HepG2 (cell line): Measurements from ENCODE around the gene PHACTR3. TPM values are rescaled to one million over a fixed set of nuclear protein-coding genes. Genes with fewer than 3 reads are reported as not detected.

ENCODE experiments used
- ATAC-seq: fragments of 200-7000 bp; cut with Tn5 transposase; 3 replicates; pipeline ENCODE4 v1.9.1; 2020; ENCODE audit warnings: mild to moderate bottlenecking, moderate library complexity
- BruUV-seq: library from RNA; stranded (reverse); fragments of 400-500 nt; replicated peaks from 2 replicates; lab custom pipeline; 2021; lab: Mats Ljungman, UMichigan
- CTCF ChIA-PET: fragments of 300-600 bp; formaldehyde crosslinking; extraction: SDS; loops from one replicate; lab custom pipeline; 2021; ENCODE audit warnings: low total read pairs, inconsistent platforms, low intra/inter-chr PET ratio; lab: Yijun Ruan, JAX
- POLR2A ChIA-PET: fragments of 350-600 bp; sonication (Branson Sonifier 250); formaldehyde crosslinking; loops from one replicate; lab custom pipeline; 2020; ENCODE audit warnings: antibody characterized with exemption, inconsistent platforms; lab: Yijun Ruan, JAX
- DNase-seq: peaks from one replicate; pipeline ENCODE4 v3.0.0-alpha.2; 2015; ENCODE audit warnings: low spot score
- FAIRE-seq: peaks from 3 replicates; lab custom pipeline; 2011; peaks lifted over from hg19 to GRCh38; lab: Jason Lieb, UNC
- H2AFZ ChIP-seq: one replicate; pipeline ENCODE4 v1.6.1; 2011; ENCODE audit warnings: low read length, inconsistent platforms
- H3K27ac ChIP-seq: fragments of 300-600 bp; 3 replicates; pipeline ENCODE4 v1.8.0; 2011; ENCODE audit warnings: mixed run types, mild to moderate bottlenecking, mixed read lengths, low read length, inconsistent platforms; ENCODE audit not compliant: insufficient read depth; ENCODE audit errors: extremely low read length
- H3K27me3 ChIP-seq, 2 experiments: fragments of 200-600 bp in 1 of 2; 2 replicates in 1 of 2; 3 replicates in 1 of 2; pipeline versions ENCODE4 v1.6.0 to v1.8.0; 2011; ENCODE audit warnings: low read length in 2 of 2, mild to moderate bottlenecking in 2 of 2, moderate library complexity in 2 of 2, inconsistent platforms in 1 of 2; ENCODE audit not compliant: insufficient read depth in 2 of 2, control insufficient read depth in 1 of 2
- H3K36me3 ChIP-seq, 2 experiments: fragments of 200-600 bp in 1 of 2; replicated peaks in 1 of 2; 2 replicates in 1 of 2; 3 replicates in 1 of 2; pipeline versions ENCODE4 v1.5.1 to v1.8.0; 2011; ENCODE audit warnings: low read length in 2 of 2, inconsistent platforms in 1 of 2; ENCODE audit not compliant: insufficient read depth in 2 of 2, control insufficient read depth in 1 of 2
- H3K4me1 ChIP-seq: 2 replicates; pipeline ENCODE4 v1.5.1; 2012; ENCODE audit warnings: low read length, inconsistent platforms; ENCODE audit not compliant: insufficient read depth
- H3K4me2 ChIP-seq: 2 replicates; pipeline ENCODE4 v1.6.0; 2011; ENCODE audit warnings: low read depth, low read length, inconsistent platforms
- H3K4me3 ChIP-seq, 3 experiments: fragments of 200-600 bp in 1 of 3; sonication (generic), shearing (Covaris generic) in 1 of 3; replicated peaks in 1 of 3; 2 replicates each; pipeline ENCODE4 v1.5.1; 2011 to 2016; ENCODE audit warnings: low read length in 3 of 3, inconsistent platforms in 2 of 3, low read depth in 2 of 3, mild to moderate bottlenecking in 2 of 3, control low read depth in 1 of 3, mixed read lengths in 1 of 3; ENCODE audit not compliant: insufficient read depth in 1 of 3
- H3K79me2 ChIP-seq: one replicate; pipeline ENCODE4 v1.6.1; 2011; ENCODE audit warnings: low read length, inconsistent platforms; ENCODE audit not compliant: insufficient read depth
- H3K9ac ChIP-seq: 2 replicates; pipeline ENCODE4 v1.6.0; 2011; ENCODE audit warnings: mild to moderate bottlenecking, low read depth, low read length, inconsistent platforms; ENCODE audit not compliant: insufficient read depth
- H3K9me3 ChIP-seq: 2 replicates; pipeline ENCODE4 v1.5.1; 2012; ENCODE audit warnings: mild to moderate bottlenecking, low read length
- H4K20me1 ChIP-seq: 2 replicates; pipeline ENCODE4 v1.6.0; 2011; ENCODE audit warnings: inconsistent platforms, mild to moderate bottlenecking, low read length, moderate library complexity; ENCODE audit not compliant: insufficient read depth
- SKIL ChIP-seq: sonication (generic); formaldehyde crosslinking; IDR thresholded peaks from 2 replicates; pipeline ENCODE4 v1.8.0; 2022; ENCODE audit warnings: missing genetic modification reagents, mild to moderate bottlenecking, moderate library complexity, borderline replicate concordance
- ZNF317 ChIP-seq: sonication (generic); formaldehyde crosslinking; IDR thresholded peaks from 2 replicates; pipeline ENCODE4 v1.5.0; 2020; ENCODE audit warnings: mild to moderate bottlenecking, missing genetic modification reagents
- WGBS: methylation state at CpG from one replicate; pipeline ENCODE4 v1.1.6; 2017; ENCODE audit warnings: low lambda C conversion rate; 5-methylcytosine and 5-hydroxymethylcytosine counted together
- in situ Hi-C: cut with HindIII; loops from 2 replicates; pipeline ENCODE4 v1.10.0; 2017; ENCODE audit warnings: low pct_unique_long_range_greater_than_20kb; ENCODE audit not compliant: extremely low pct_ligation_motif_present
- intact Hi-C: fragments of 100-400 bp; cut with micrococcal nuclease; formaldehyde crosslinking; loops from one replicate; pipeline ENCODE4 v1.10.0; 2022; ENCODE audit not compliant: unreplicated experiment
- polyA plus RNA-seq, 8 experiments: library from polyadenylated mRNA; depleted of rRNA in 3 of 8; stranded (reverse) in 7 of 8; unstranded in 1 of 8; fragments of >200 nt; fragmentation: Illumina TruSeq in 4 of 8; extraction: Trizol in 4 of 8; gene quantifications; 2 replicates each; pipeline versions ENCODE4 v1.2.1 to v1.2.3, GENCODE V29; 2011 to 2016; ENCODE audit warnings: low read depth in 4 of 8, missing spikeins in 1 of 8, mixed read lengths in 1 of 8; ENCODE audit not compliant: insufficient read depth in 1 of 8
- total RNA-seq, 5 experiments: library from RNA; depleted of rRNA; stranded (reverse); fragments of >200 nt; fragmentation: Illumina TruSeq; extraction: Trizol; gene quantifications; 2 replicates each; pipeline ENCODE4 v1.2.3, GENCODE V29; 2016; ENCODE audit warnings: low read depth in 1 of 5

Gene PHACTR3
- total and polyA plus RNA-seq, 2 of the 13 experiments (the other 11 are each of a cell fraction or from before 2014, with no cell fraction given) = not detected

DNA sequence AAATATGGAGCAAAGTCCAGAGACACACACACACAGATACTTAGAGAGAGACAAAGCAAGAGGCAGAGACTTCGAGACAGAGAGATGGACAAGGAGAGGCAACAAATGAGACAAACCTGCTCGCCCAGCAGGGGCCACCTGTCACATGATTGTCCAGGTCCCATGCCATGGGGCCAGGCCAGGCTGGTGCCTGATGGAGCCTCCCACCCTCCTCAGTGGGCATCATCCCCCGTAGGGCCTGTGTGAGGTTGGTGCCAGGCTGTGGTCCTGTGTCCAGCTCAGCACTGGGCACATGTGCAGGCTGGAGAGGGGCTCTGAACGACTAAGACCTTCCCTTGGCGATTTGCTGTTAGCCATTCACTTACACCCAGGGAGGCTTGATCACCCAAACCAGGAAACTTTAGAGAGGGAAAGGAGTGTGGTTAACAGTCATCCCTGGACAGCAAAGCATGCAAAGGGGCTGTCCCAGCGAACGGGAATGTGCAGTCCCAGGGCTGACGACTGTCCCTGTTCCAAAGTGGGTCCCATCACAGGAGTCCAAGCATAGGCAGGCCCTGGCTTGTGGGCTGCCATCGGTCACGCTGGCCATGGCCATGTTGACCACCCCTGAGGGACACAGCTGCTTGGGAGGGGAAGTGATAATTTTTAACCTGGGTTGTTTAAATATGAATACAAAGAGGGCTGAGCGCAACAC, 38.4 kb upstream of the PHACTR3 start:
- ChIA-PET POLR2A (no interaction called here), CTCF (no interaction called here)
- no TSS peak for BruUV-seq

More for the DNA sequence above, 38.4 kb upstream of the PHACTR3 start:
- TF ChIP-seq SKIL (CRISPR knock-in tag) (no peak), ZNF317 (CRISPR knock-in tag) (peak; percentile 76; the same call in 1 of the 2 replicates)
- 27% methylated on average over 9 of the region's 11 CpGs for WGBS
- Histone ChIP-seq H2AFZ (no peak overlapping the region), H4K20me1 (no peaks in the 10 kb centered on the region), H3K4me2 (no peak overlapping the region), H3K4me1 (no peaks in the 10 kb centered on the region), H3K79me2 (no peaks in the 10 kb centered on the region), H3K9me3 (no peaks in the 10 kb centered on the region), H3K36me3 (no peaks in the 10 kb centered on the region), H3K27ac (no peak overlapping the region), H3K27me3 (peaks cover 4 to 23% of the 10 kb centered on the region in 2 experiments; a peak in 2 of 5 replicates), H3K4me3 (no peak overlapping the region), H3K9ac (no peak overlapping the region)
- no peak for DNase-seq
- peak; percentile 18 for ATAC-seq
- no peak for FAIRE-seq
- in situ Hi-C loops = no loop called here
- intact Hi-C loops = no loop called here
